BE2C (cell line): ENCODE results near the gene SIL1.

Source experiments
- DNase-seq: peaks from one replicate; pipeline ENCODE4 v3.0.0-alpha.2; 2020
- H3K27me3 ChIP-seq: fragments of 250-450 bp; sonication (Bioruptor Pico); 2 replicates; pipeline ENCODE4 v1.5.1; 2020; ENCODE audit warnings: mild to moderate bottlenecking
- H3K36me3 ChIP-seq: fragments of 250-450 bp; sonication (Bioruptor Pico); 2 replicates; pipeline ENCODE4 v1.5.1; 2020; ENCODE audit warnings: mild to moderate bottlenecking
- H3K4me1 ChIP-seq: fragments of 250-450 bp; sonication (Bioruptor Pico); 2 replicates; pipeline ENCODE4 v1.5.1; 2020
- H3K4me3 ChIP-seq: 2 replicates; pipeline ENCODE4 v1.5.1; 2011; ENCODE audit warnings: low read depth, low read length
- H3K9me3 ChIP-seq: fragments of 250-450 bp; sonication (Bioruptor Pico); 2 replicates; pipeline ENCODE4 v1.5.1; 2020
- CTCF ChIP-seq: IDR thresholded peaks from 2 replicates; pipeline ENCODE4 v1.5.1; 2012; ENCODE audit warnings: mild to moderate bottlenecking, low read depth, low read length

The SIL1 gene

GRCh38 chr5:138945421-138946240 is 252.5 kb downstream of the SIL1 start:
- no peaks in the 10 kb centered on the region; the same call in 1 of the 2 replicates for H3K36me3 ChIP-seq
- no peaks in the 10 kb centered on the region for H3K27me3 ChIP-seq
- no peak overlapping the region for H3K4me3 ChIP-seq
- DNase-seq, result peak; percentile 64
- peaks cover 51% of the 10 kb centered on the region for H3K4me1 ChIP-seq
- no peaks in the 10 kb centered on the region for H3K9me3 ChIP-seq
- TF ChIP-seq CTCF, result peak; percentile 27; the same call in 1 of the 2 replicates

GRCh38 chr5:138944527-138945322 is 253.4 kb downstream of the SIL1 start:
- no peaks in the 10 kb centered on the region; the same call in 1 of the 2 replicates for H3K36me3 ChIP-seq
- H3K4me1 ChIP-seq, result peaks cover 42% of the 10 kb centered on the region
- H3K4me3 ChIP-seq, result no peak overlapping the region
- no peak for TF ChIP-seq CTCF
- H3K9me3 ChIP-seq, result no peaks in the 10 kb centered on the region
- DNase-seq, result no peak
- H3K27me3 ChIP-seq, result no peaks in the 10 kb centered on the region

GRCh38 chr5:138943599-138944173 is 254.5 kb downstream of the SIL1 start:
- no peak for DNase-seq

GRCh38 chr5:138942861-138943260 is 255.3 kb downstream of the SIL1 start:
- Histone ChIP-seq H3K36me3 (no peaks in the 10 kb centered on the region; the same call in 1 of the 2 replicates), H3K4me1 (peaks cover 28% of the 10 kb centered on the region)
- no peak for DNase-seq

More at GRCh38 chr5:138943599-138944173, 254.5 kb downstream of the SIL1 start:
- Histone ChIP-seq H3K4me1 (peaks cover 36% of the 10 kb centered on the region), H3K9me3 (no peaks in the 10 kb centered on the region), H3K4me3 (no peak overlapping the region), H3K27me3 (no peaks in the 10 kb centered on the region), H3K36me3 (no peaks in the 10 kb centered on the region; the same call in 1 of the 2 replicates)
- no peak for TF ChIP-seq CTCF

GRCh38 chr5:138942066-138942465 is 256.1 kb downstream of the SIL1 start:
- H3K4me3 ChIP-seq, result no peak overlapping the region
- no peak for DNase-seq
- no peaks in the 10 kb centered on the region for H3K27me3 ChIP-seq
- H3K4me1 ChIP-seq, result peaks cover 20% of the 10 kb centered on the region
- no peaks in the 10 kb centered on the region; the same call in 1 of the 2 replicates for H3K36me3 ChIP-seq
- no peak for TF ChIP-seq CTCF
- no peaks in the 10 kb centered on the region for H3K9me3 ChIP-seq

More at GRCh38 chr5:138942861-138943260, 255.3 kb downstream of the SIL1 start:
- TF ChIP-seq CTCF, result no peak
- no peaks in the 10 kb centered on the region for H3K27me3 ChIP-seq
- no peak overlapping the region for H3K4me3 ChIP-seq
- H3K9me3 ChIP-seq, result no peaks in the 10 kb centered on the region
